Measurements from ENCODE around the gene PXN.

- TF ChIP-seq POLR2A (IDR thresholded peaks at IDR 0.05): no peak
- TF ChIP-seq CTCF (IDR thresholded peaks at IDR 0.05): no peak
- TF ChIP-seq POLR2AphosphoS5 (IDR thresholded peaks at IDR 0.05): no peak
Measured at GRCh38 chr12:120220838-120221575, 44.5 kb downstream of the PXN start.

Measured in suprapubic skin (tissue), 4 donors.